Measurements from ENCODE around the gene EFCAB6.

GRCh38 chr22:43563571-43563970, 248.5 kb downstream of the EFCAB6 start:
- TF ChIP-seq CTCF (IDR thresholded peaks at IDR 0.05), result no peak
- TF ChIP-seq EP300 (IDR thresholded peaks at IDR 0.05), result no peak
- no peak for TF ChIP-seq POLR2A (IDR thresholded peaks at IDR 0.05)
- TF ChIP-seq POLR2AphosphoS5 (IDR thresholded peaks at IDR 0.05), result no peak

All from gastroesophageal sphincter (tissue), 3 donors.